Upper lobe of left lung (tissue), 6 donors: ENCODE results near the gene HMGB2. TPM values are rescaled to one million over a fixed set of nuclear protein-coding genes. Genes with fewer than 3 reads are reported as not detected.

Experiments
- ATAC-seq, 2 donors: fragments of 200-7000 bp; cut with Tn5 transposase; one replicate each; pipeline ENCODE4 v1.9.1; 2022; ENCODE audit warnings: mild to moderate bottlenecking in 2 of 2, moderate library complexity in 2 of 2; ENCODE audit not compliant: low FRiP score in 2 of 2
- DNase-seq, 2 donors: peaks; one replicate each; pipeline ENCODE4 v3.0.0-alpha.2; 2019 to 2020
- H3K27ac ChIP-seq, 4 donors: fragments of 200-600 bp; sonication (generic); one replicate each; pipeline ENCODE4 v1.5.1; 2016 to 2019
- H3K27me3 ChIP-seq, 4 donors: fragments of 200-600 bp; sonication (generic); one replicate each; pipeline ENCODE4 v1.5.1; 2017 to 2019
- H3K36me3 ChIP-seq, 4 donors: fragments of 200-600 bp; sonication (generic); one replicate each; pipeline ENCODE4 v1.5.1; 2016 to 2019
- H3K4me1 ChIP-seq, 4 donors: fragments of 200-600 bp; sonication (generic); one replicate each; pipeline ENCODE4 v1.5.1; 2018 to 2019
- H3K4me3 ChIP-seq, 4 donors: fragments of 200-600 bp; sonication (generic); one replicate each; pipeline ENCODE4 v1.5.1; 2017 to 2019; ENCODE audit warnings: mild to moderate bottlenecking in 2 of 4, moderate library complexity in 1 of 4
- H3K9me3 ChIP-seq, 4 donors: fragments of 200-600 bp; sonication (generic); one replicate each; pipeline ENCODE4 v1.5.1; 2018 to 2019
- EP300 ChIP-seq, 4 donors: sonication (generic); formaldehyde crosslinking; IDR thresholded peaks; one replicate each; pipeline ENCODE4 v1.5.1; 2017; ENCODE audit warnings: antibody characterized with exemption in 4 of 4, control low read depth in 2 of 4
- POLR2A ChIP-seq, 4 donors: fragments of 450-650 bp; IDR thresholded peaks; one replicate each; pipeline ENCODE4 v1.5.1; 2016 to 2017; ENCODE audit warnings: antibody characterized with exemption in 4 of 4, mild to moderate bottlenecking in 2 of 4
- POLR2AphosphoS5 ChIP-seq, 2 donors: sonication (generic); formaldehyde crosslinking; IDR thresholded peaks; one replicate each; pipeline ENCODE4 v1.5.1; 2017; ENCODE audit warnings: antibody characterized with exemption in 2 of 2
- WGBS, 2 donors: methylation state at CpG; one replicate each; pipeline ENCODE4 v1.1.5; 2017 to 2018; 5-methylcytosine and 5-hydroxymethylcytosine counted together
- total RNA-seq, 6 donors: library from RNA; depleted of rRNA in 4 of 6; stranded (reverse); fragments of >200 nt in 4 of 6; gene quantifications; one replicate each; pipeline versions ENCODE4 v1.1.0 to v1.2.1, GENCODE V29; 2016 to 2021
- TF ChIP-seq, protein P1 (sequence below), 6 experiments: fragments of 450-650 bp in 4 of 6; fragments of 200-600 bp in 2 of 6; sonication (generic) in 2 of 6; IDR thresholded peaks; one replicate each; pipeline ENCODE4 v1.5.1; 2016 to 2019; ENCODE audit warnings: antibody characterized with exemption in 6 of 6
- donor health status: DM: no; HTN: no; CAD: no; lungs with moderate emphysema.
- donor health status: DM: no; HTN: yes; CAD: no; lungs with severe emphysema.

HMGB2 gene
- total RNA-seq, 6 donors from 2014 or later = 37.5 to 72.7 (median 54.8) TPM

DNA sequence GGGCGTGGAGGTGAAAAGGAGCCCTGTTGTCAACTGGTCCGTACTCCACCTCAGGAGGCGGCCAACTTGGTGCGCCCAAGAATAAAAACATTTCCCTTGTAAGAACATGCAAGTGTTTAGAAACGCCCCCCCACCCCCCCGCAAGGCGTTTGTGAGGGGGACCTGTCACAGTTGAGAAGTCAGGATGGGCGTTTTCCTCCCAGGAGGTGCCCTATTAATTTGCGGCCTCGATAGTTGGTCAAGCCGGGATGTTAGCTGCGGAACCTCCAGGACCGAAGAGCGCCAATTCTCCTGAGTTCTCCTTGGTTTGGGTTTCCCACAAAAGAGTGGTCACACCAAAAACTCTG, 35.9 kb upstream of the HMGB2 start:
- ATAC-seq (peak; percentile 3 to 12), DNase-seq (peak in 1 of 2 donors; percentile 44)
- Histone ChIP-seq H3K9me3 (no peaks in the 10 kb centered on the region), H3K36me3 (peaks cover 0 to 3% (median 0%) of the 10 kb centered on the region in 4 donors), H3K27me3 (no peaks in the 10 kb centered on the region), H3K4me3 (peak overlapping the region; percentile 51 to 94 (median 90)), H3K27ac (peak overlapping the region; percentile 90 to 97 (median 92)), H3K4me1 (peaks cover 8 to 31% (median 16%) of the 10 kb centered on the region in 4 donors)
- 1% methylated on average over 13 to 14 of the region's 14 CpGs for WGBS, 2 donors
- TF ChIP-seq POLR2AphosphoS5 (IDR thresholded peaks at IDR 0.05) (no peak), EP300 (IDR thresholded peaks at IDR 0.05) (no peak), POLR2A (IDR thresholded peaks at IDR 0.05) (no peak)
- TF ChIP-seq, protein P1, sequence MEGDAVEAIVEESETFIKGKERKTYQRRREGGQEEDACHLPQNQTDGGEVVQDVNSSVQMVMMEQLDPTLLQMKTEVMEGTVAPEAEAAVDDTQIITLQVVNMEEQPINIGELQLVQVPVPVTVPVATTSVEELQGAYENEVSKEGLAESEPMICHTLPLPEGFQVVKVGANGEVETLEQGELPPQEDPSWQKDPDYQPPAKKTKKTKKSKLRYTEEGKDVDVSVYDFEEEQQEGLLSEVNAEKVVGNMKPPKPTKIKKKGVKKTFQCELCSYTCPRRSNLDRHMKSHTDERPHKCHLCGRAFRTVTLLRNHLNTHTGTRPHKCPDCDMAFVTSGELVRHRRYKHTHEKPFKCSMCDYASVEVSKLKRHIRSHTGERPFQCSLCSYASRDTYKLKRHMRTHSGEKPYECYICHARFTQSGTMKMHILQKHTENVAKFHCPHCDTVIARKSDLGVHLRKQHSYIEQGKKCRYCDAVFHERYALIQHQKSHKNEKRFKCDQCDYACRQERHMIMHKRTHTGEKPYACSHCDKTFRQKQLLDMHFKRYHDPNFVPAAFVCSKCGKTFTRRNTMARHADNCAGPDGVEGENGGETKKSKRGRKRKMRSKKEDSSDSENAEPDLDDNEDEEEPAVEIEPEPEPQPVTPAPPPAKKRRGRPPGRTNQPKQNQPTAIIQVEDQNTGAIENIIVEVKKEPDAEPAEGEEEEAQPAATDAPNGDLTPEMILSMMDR (IDR thresholded peaks at IDR 0.05) = no peak

- Histone ChIP-seq H3K27me3 (no peaks in the 10 kb centered on the region), H3K4me1 (peaks cover 7 to 22% (median 14%) of the 10 kb centered on the region in 4 donors), H3K27ac (no peak overlapping the region), H3K9me3 (no peaks in the 10 kb centered on the region), H3K36me3 (no peaks in the 10 kb centered on the region), H3K4me3 (no peak overlapping the region)
- WGBS, 2 donors = 62 to 69% methylated on average over 4 of the region's 4 CpGs
- DNase-seq (no peak), ATAC-seq (no peak)
- TF ChIP-seq, protein P1 (IDR thresholded peaks at IDR 0.05) = no peak
- TF ChIP-seq POLR2AphosphoS5 (IDR thresholded peaks at IDR 0.05) (no peak), POLR2A (IDR thresholded peaks at IDR 0.05) (no peak), EP300 (IDR thresholded peaks at IDR 0.05) (no peak)
These were observed 33.8 kb upstream of the HMGB2 start for GRCh38 chr4:173367946-173368345.

- H3K27me3 ChIP-seq = no peaks in the 10 kb centered on the region
- no peak overlapping the region for H3K4me3 ChIP-seq
- no peaks in the 10 kb centered on the region for H3K36me3 ChIP-seq
- TF ChIP-seq POLR2A (IDR thresholded peaks at IDR 0.05) = no peak
- no peak for TF ChIP-seq EP300 (IDR thresholded peaks at IDR 0.05)
- no peak for TF ChIP-seq POLR2AphosphoS5 (IDR thresholded peaks at IDR 0.05)
- TF ChIP-seq, protein P1 (IDR thresholded peaks at IDR 0.05) = no peak
- peaks cover 1 to 16% (median 8%) of the 10 kb centered on the region in 4 donors for H3K4me1 ChIP-seq
- no peak overlapping the region for H3K27ac ChIP-seq
- H3K9me3 ChIP-seq = no peaks in the 10 kb centered on the region
- no peak for DNase-seq
- no peak for ATAC-seq
These were observed 33.1 kb upstream of the HMGB2 start for GRCh38 chr4:173367285-173367684.

DNA sequence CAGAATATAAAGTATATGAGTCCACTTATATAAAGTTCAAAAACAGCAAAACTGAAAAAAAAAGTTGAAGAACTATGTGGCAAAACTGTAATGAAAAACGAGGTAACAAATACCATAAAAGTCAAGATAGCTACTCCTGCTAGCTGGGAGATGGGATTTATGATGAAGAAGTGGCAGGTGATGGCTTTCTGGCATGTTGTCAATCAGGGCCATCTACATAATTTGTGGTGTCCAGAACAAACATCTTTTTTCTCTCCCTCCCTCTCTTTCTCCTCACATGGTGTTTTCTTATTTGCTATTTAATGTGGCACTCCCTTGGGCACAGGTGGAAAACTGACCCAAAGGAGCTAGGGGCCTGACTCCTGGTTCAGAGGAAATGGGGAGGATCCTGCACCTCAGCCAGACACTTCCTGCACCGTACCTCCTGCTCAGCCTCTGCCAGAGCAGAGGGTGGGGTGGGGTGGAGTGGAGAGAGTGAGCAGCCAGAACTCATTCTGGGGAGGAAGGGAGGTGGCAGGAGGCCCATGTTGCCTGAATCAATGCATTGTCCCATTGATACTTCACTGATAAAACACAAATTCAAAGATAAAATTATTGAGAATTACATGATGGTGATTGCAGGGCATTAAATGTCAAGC, 31.3 kb upstream of the HMGB2 start:
- H3K4me3 ChIP-seq = no peak overlapping the region

DNA sequence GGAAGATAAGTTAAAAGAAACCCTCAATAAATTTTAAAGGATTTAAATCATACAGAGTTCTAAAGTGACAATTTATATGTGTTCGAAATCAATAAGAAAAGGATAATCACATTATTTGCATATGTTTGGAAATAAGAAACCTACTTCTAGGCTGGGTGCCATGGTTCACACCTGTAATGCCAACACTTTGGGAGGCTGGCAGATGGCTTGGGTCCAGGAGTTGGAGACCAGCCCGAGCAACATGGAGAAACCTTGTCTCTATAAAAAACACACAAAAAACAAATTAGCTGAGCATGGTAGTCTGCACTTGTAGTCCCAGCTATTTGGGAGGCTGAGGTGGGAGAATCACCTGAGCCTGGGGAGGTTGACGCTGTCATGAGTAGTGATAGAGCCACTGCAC, 28.5 kb upstream of the HMGB2 start:
- Histone ChIP-seq H3K9me3 (no peaks in the 10 kb centered on the region), H3K27me3 (no peaks in the 10 kb centered on the region), H3K4me1 (peaks cover 0 to 5% (median 0%) of the 10 kb centered on the region in 4 donors), H3K36me3 (no peaks in the 10 kb centered on the region), H3K27ac (no peak overlapping the region), H3K4me3 (no peak overlapping the region)
- 90 to 92% methylated on average over 3 of the region's 3 CpGs for WGBS, 2 donors
- DNase-seq (no peak), ATAC-seq (no peak)
- TF ChIP-seq, protein P1 (IDR thresholded peaks at IDR 0.05) = no peak
- no peak for TF ChIP-seq EP300 (IDR thresholded peaks at IDR 0.05)
- no peak for TF ChIP-seq POLR2A (IDR thresholded peaks at IDR 0.05)
- TF ChIP-seq POLR2AphosphoS5 (IDR thresholded peaks at IDR 0.05) = no peak

More for the DNA sequence above, 31.3 kb upstream of the HMGB2 start:
- WGBS, 2 donors = 19 to 37% methylated on average over 2 of the region's 2 CpGs
- ATAC-seq (no peak), DNase-seq (no peak)
- Histone ChIP-seq H3K27ac (no peak overlapping the region), H3K9me3 (no peaks in the 10 kb centered on the region), H3K36me3 (no peaks in the 10 kb centered on the region), H3K27me3 (no peaks in the 10 kb centered on the region), H3K4me1 (peaks cover 0 to 14% (median 7%) of the 10 kb centered on the region in 4 donors)
- TF ChIP-seq EP300 (IDR thresholded peaks at IDR 0.05) = no peak
